BJ (cell line): ENCODE data around the gene IFFO2. TPM values are rescaled to one million over a fixed set of nuclear protein-coding genes. Genes with fewer than 3 reads are reported as not detected.

ENCODE experiments used
- CTCF ChIA-PET: fragments of 350-600 bp; formaldehyde crosslinking; extraction: SDS; loops from one replicate; lab custom pipeline; 2021; ENCODE audit warnings: antibody characterized with exemption, inconsistent platforms; lab: Yijun Ruan, JAX
- POLR2A ChIA-PET: fragments of 300-600 bp; sonication (Branson Sonifier 250); formaldehyde crosslinking; extraction: SDS; loops from one replicate; lab custom pipeline; 2021; ENCODE audit warnings: antibody characterized with exemption; lab: Charles Lee
- DNase-seq: peaks from one replicate; pipeline ENCODE4 v3.0.0-alpha.2; 2011; ENCODE audit warnings: low read depth
- H3K27me3 ChIP-seq: 2 replicates; pipeline ENCODE4 v1.6.0; 2011; ENCODE audit warnings: low read length; ENCODE audit not compliant: control insufficient read depth, insufficient read depth
- H3K36me3 ChIP-seq: 2 replicates; pipeline ENCODE4 v1.5.1; 2011; ENCODE audit warnings: low read length; ENCODE audit not compliant: control insufficient read depth, insufficient read depth
- H3K4me3 ChIP-seq: 2 replicates; pipeline ENCODE4 v1.5.1; 2011; ENCODE audit warnings: low read depth, mild to moderate bottlenecking, control low read depth, low read length
- CTCF ChIP-seq: IDR thresholded peaks from 2 replicates; pipeline ENCODE4 v1.5.1; 2011; ENCODE audit warnings: low read depth, mild to moderate bottlenecking, control low read depth, inconsistent platforms, low read length, moderate library complexity; ENCODE audit not compliant: insufficient read depth
- polyA plus RNA-seq: library from polyadenylated mRNA; depleted of rRNA; stranded (reverse); fragments of >200 nt; gene quantifications from 2 replicates; pipeline ENCODE4 v1.2.3, GENCODE V29; 2011

IFFO2 gene
- polyA plus RNA-seq, 1 experiment = 15.0 TPM

GRCh38 chr1:18923756-18924211 is 32.7 kb downstream of the IFFO2 start:
- POLR2A ChIA-PET = interaction anchor here (0.5 to 0.6 kb wide), 3 partner anchors 9 to 722 kb away, joined by 3 to 8 read pairs (median 3); no protein-coding TSS in a partner anchor
- DNase-seq = no peak
- Histone ChIP-seq H3K27me3 (no peaks in the 10 kb centered on the region), H3K4me3 (peak overlapping the region; percentile 13; the same call in 1 of the 2 replicates), H3K36me3 (peaks cover 8% of the 10 kb centered on the region)
- no peak for TF ChIP-seq CTCF
- CTCF ChIA-PET = interaction anchor here (0.8 to 6.3 kb wide), 7 partner anchors 12 to 43 kb away, joined by 3 to 87 read pairs (median 4); no protein-coding TSS in a partner anchor

- POLR2A ChIA-PET = no interaction called here
- H3K27me3 ChIP-seq = no peaks in the 10 kb centered on the region
Observed at GRCh38 chr1:18922848-18923755, 33.4 kb downstream of the IFFO2 start.

GRCh38 chr1:18922319-18922726 is 34.2 kb downstream of the IFFO2 start:
- no peak overlapping the region for H3K4me3 ChIP-seq
- H3K36me3 ChIP-seq = peaks cover 12% of the 10 kb centered on the region
- ChIA-PET POLR2A (interaction anchor here (0.6 kb wide), 2 partner anchors 16 to 67 kb away, joined by 3 to 7 read pairs; no protein-coding TSS in a partner anchor), CTCF (interaction anchor here (0.7 to 6.3 kb wide), 8 partner anchors 10 to 175 kb away, joined by 3 to 87 read pairs (median 4); partner anchors contain the start of gene IFFO2)
- peak; percentile 45 for TF ChIP-seq CTCF
- no peaks in the 10 kb centered on the region for H3K27me3 ChIP-seq
- peak; percentile 77 for DNase-seq

More at GRCh38 chr1:18922848-18923755, 33.4 kb downstream of the IFFO2 start:
- Histone ChIP-seq H3K36me3 (peaks cover 9% of the 10 kb centered on the region), H3K4me3 (no peak overlapping the region)
- TF ChIP-seq CTCF = no peak
- no peak for DNase-seq
- CTCF ChIA-PET = interaction anchor here (0.7 to 6.3 kb wide), 10 partner anchors 11 to 174 kb away, joined by 3 to 87 read pairs (median 4); partner anchors contain the start of gene IFFO2

GRCh38 chr1:18921516-18922251 is 34.8 kb downstream of the IFFO2 start:
- Histone ChIP-seq H3K36me3 (peaks cover 14% of the 10 kb centered on the region), H3K27me3 (no peaks in the 10 kb centered on the region), H3K4me3 (no peak overlapping the region)
- no peak for DNase-seq
- ChIA-PET CTCF (interaction anchor here (0.7 to 6.3 kb wide), 9 partner anchors 10 to 176 kb away, joined by 3 to 87 read pairs (median 3); partner anchors contain the start of gene IFFO2), POLR2A (interaction anchor here (0.6 kb wide), 2 partner anchors 15 to 68 kb away, joined by 3 to 7 read pairs; no protein-coding TSS in a partner anchor)
- TF ChIP-seq CTCF = 0 out of 2 replicates have a peak, but pooled peaks have one; percentile 1
